Mucosa of descending colon (tissue), 3 donors: ENCODE data around the gene DLG1. TPM values are rescaled to one million over a fixed set of nuclear protein-coding genes. Genes with fewer than 3 reads are reported as not detected.

Source experiments
- ATAC-seq: fragments of 200-7000 bp; cut with Tn5 transposase; one replicate; pipeline ENCODE4 v1.9.1; 2020; ENCODE audit warnings: mild to moderate bottlenecking, moderate library complexity
- DNase-seq, 3 donors: peaks; one replicate each; pipeline ENCODE4 v3.0.0-alpha.2; 2020
- H3K36me3 ChIP-seq: fragments of 200-600 bp; one replicate; pipeline ENCODE4 v1.8.0; 2021; ENCODE audit warnings: low read depth, mild to moderate bottlenecking
- H3K4me1 ChIP-seq: fragments of 200-600 bp; one replicate; pipeline ENCODE4 v1.8.0; 2021; ENCODE audit warnings: low read depth, mild to moderate bottlenecking
- H3K4me3 ChIP-seq: fragments of 200-600 bp; one replicate; pipeline ENCODE4 v1.8.0; 2021; ENCODE audit warnings: mild to moderate bottlenecking
- H3K9me3 ChIP-seq: fragments of 200-600 bp; one replicate; pipeline ENCODE4 v1.8.0; 2021; ENCODE audit warnings: mild to moderate bottlenecking
- CTCF ChIP-seq: fragments of 200-600 bp; IDR thresholded peaks from one replicate; pipeline ENCODE4 v1.8.0; 2022; ENCODE audit warnings: antibody characterized with exemption, mild to moderate bottlenecking
- intact Hi-C, 2 donors: fragments of 100-400 bp; cut with DNase I in 1 of 2; cut with micrococcal nuclease in 1 of 2; formaldehyde crosslinking; loops; one replicate each; pipeline versions ENCODE4 v1.11.0 to v1.11.1; 2022; cut with DNase I, micrococcal nuclease
- total RNA-seq, 3 donors: library from RNA; stranded (reverse); fragmentation: NEBNext Ultra II Directional in 2 of 3; extraction: Animal tissue kit (Norgen Biotek cat#: 25700) in 2 of 3; gene quantifications; one replicate each; pipeline versions ENCODE4 v1.2.1 to v1.2.4, GENCODE V29; 2021 to 2023
- donor health status: DM: no; HTN: no; CAD: no; lungs with moderate emphysema.
- donor health status: DM: no; HTN: no; CAD: no.
- donor health status: DM: no; HTN: yes; CAD: no.

DLG1 gene
- total RNA-seq, 3 donors from 2014 or later: 107 to 163 (median 134) TPM

GRCh38 chr3:197336348-197336747 is 37.9 kb upstream of the DLG1 start:
- H3K4me1 ChIP-seq: no peaks in the 10 kb centered on the region
- intact Hi-C loops: no loop called here
- H3K36me3 ChIP-seq: no peaks in the 10 kb centered on the region
- TF ChIP-seq CTCF: no peak
- no peaks in the 10 kb centered on the region for H3K9me3 ChIP-seq
- H3K4me3 ChIP-seq: no peak overlapping the region
- ATAC-seq (no peak), DNase-seq (no peak)

GRCh38 chr3:197335428-197336132 is 37.2 kb upstream of the DLG1 start:
- H3K36me3 ChIP-seq: no peaks in the 10 kb centered on the region
- no peak for ATAC-seq
- no peaks in the 10 kb centered on the region for H3K9me3 ChIP-seq
- no peaks in the 10 kb centered on the region for H3K4me1 ChIP-seq
- TF ChIP-seq CTCF: no peak
- intact Hi-C loops: no loop called here
- DNase-seq: no peak
- H3K4me3 ChIP-seq: no peak overlapping the region

- DNase-seq: no peak
Observed at GRCh38 chr3:197333901-197334639, 35.7 kb upstream of the DLG1 start.

GRCh38 chr3:197331131-197331530 is 32.7 kb upstream of the DLG1 start:
- Histone ChIP-seq H3K4me1 (no peaks in the 10 kb centered on the region), H3K4me3 (no peak overlapping the region), H3K9me3 (no peaks in the 10 kb centered on the region), H3K36me3 (no peaks in the 10 kb centered on the region)
- no peak for TF ChIP-seq CTCF
- intact Hi-C loops: no loop called here
- DNase-seq (no peak), ATAC-seq (no peak)

More at GRCh38 chr3:197333901-197334639, 35.7 kb upstream of the DLG1 start:
- intact Hi-C loops: no loop called here
- Histone ChIP-seq H3K36me3 (no peaks in the 10 kb centered on the region), H3K4me1 (no peaks in the 10 kb centered on the region), H3K9me3 (no peaks in the 10 kb centered on the region), H3K4me3 (no peak overlapping the region)
- no peak for TF ChIP-seq CTCF
- ATAC-seq: no peak

GRCh38 chr3:197329382-197329781 is 31.0 kb upstream of the DLG1 start:
- no peak for DNase-seq
- Histone ChIP-seq H3K9me3 (no peaks in the 10 kb centered on the region), H3K4me3 (no peak overlapping the region), H3K4me1 (no peaks in the 10 kb centered on the region), H3K36me3 (no peaks in the 10 kb centered on the region)
- no peak for ATAC-seq
- no peak for TF ChIP-seq CTCF
- intact Hi-C loops: no loop called here
